GM12874 (cell line): ENCODE data around the gene OR4B1.

Experiments
- TF ChIP-seq, protein P1 (sequence below): IDR thresholded peaks from 2 replicates; pipeline ENCODE4 v1.5.1; 2011; ENCODE audit warnings: low read depth, mild to moderate bottlenecking, control low read depth, low read length, moderate library complexity; ENCODE audit not compliant: insufficient read depth

OR4B1 gene

GRCh38 chr11:48228761-48229160 lies 12.2 kb downstream of the OR4B1 start:
- TF ChIP-seq, protein P1, sequence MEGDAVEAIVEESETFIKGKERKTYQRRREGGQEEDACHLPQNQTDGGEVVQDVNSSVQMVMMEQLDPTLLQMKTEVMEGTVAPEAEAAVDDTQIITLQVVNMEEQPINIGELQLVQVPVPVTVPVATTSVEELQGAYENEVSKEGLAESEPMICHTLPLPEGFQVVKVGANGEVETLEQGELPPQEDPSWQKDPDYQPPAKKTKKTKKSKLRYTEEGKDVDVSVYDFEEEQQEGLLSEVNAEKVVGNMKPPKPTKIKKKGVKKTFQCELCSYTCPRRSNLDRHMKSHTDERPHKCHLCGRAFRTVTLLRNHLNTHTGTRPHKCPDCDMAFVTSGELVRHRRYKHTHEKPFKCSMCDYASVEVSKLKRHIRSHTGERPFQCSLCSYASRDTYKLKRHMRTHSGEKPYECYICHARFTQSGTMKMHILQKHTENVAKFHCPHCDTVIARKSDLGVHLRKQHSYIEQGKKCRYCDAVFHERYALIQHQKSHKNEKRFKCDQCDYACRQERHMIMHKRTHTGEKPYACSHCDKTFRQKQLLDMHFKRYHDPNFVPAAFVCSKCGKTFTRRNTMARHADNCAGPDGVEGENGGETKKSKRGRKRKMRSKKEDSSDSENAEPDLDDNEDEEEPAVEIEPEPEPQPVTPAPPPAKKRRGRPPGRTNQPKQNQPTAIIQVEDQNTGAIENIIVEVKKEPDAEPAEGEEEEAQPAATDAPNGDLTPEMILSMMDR, result no peak

DNA sequence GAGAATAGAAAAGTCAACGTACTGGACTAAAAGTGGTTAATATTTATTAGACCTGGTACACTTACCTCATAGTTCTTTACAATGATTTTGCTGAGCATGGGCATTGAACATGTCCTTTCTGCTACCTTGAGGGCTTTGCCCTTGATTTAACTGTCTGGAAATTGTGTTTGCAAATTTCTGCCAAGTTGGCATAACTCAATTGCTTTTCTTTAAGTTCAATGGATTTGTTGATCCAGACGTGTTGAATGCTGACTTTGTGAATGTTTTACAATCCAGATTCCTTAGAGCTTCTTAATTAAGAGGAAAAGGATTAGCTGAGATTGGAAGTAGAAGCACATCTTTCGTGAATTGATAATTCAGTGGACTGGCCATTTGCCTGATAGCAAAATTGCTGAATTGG lies 21.1 kb downstream of the OR4B1 start:
- TF ChIP-seq, protein P1, result no peak

DNA sequence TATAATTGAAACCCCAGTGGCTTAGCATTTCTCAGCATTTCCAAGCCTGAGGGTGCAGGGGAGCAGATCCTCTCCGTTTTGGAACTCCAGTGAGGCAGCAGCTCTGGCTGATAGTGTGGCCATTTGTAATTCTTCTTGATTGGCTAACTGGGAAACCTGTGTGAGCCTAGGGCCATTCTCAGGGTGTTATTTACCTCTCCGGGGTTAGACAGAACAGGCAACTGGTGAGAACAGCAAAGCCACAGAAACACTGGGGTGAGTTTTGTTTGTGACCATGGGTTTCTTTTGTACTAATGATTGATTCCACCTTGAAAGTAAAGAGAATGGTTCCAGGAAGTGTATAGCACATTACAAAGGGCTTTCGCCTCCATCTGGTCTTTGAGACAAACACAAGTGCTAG lies 25.9 kb downstream of the OR4B1 start:
- TF ChIP-seq, protein P1, result no peak

DNA sequence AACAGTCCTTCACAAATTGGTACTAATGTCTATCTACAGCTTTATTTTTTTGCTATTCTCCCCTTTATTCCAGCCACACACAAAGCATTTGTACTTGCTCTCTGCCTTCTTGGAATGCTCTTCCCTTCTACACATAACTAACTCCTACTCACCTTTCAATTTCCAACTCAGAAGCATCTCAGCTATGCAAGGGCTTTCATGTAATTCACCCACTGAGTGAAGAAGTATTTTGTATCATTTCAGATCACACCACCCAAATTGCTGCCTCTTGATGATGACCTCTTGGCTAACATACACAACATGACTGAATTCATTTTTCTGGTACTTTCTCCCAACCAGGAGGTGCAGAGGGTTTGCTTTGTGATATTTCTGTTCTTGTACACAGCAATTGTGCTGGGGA lies 28.2 kb downstream of the OR4B1 start, which contains the start of gene OR4X2:
TSS of gene OR4X2 (plus strand) at position 301 of the 400 bp plus-strand sequence. CDS start at position 301, 0 bp downstream.
- TF ChIP-seq, protein P1, result no peak

- TF ChIP-seq, protein P1, result no peak
Measured at GRCh38 chr11:48248902-48249301, 32.3 kb downstream of the OR4B1 start.

GRCh38 chr11:48261600-48261999 lies 45.0 kb downstream of the OR4B1 start:
- TF ChIP-seq, protein P1, result no peak

- TF ChIP-seq, protein P1, result no peak
Measured at GRCh38 chr11:48263423-48263911, 46.9 kb downstream of the OR4B1 start, which contains the start of gene OR4X1. OR4X1 (plus strand) TSS chr11:48263861; CDS start chr11:48263861, 0 bp downstream.
